Neuronal stem cell (in vitro differentiated cells): ENCODE data around the gene ZBTB46.

Experiments used
- DNase-seq: peaks from one replicate; pipeline ENCODE4 v3.0.0-alpha.2; 2013; ENCODE audit warnings: low spot score
- H2AFZ ChIP-seq: one replicate; pipeline ENCODE4 v1.6.1; 2013; ENCODE audit warnings: mild to moderate bottlenecking, low read length, inconsistent platforms
- H2AK5ac ChIP-seq: 2 replicates; pipeline ENCODE4 v1.6.1; 2013; ENCODE audit warnings: low read depth, mild to moderate bottlenecking, inconsistent platforms, low read length, moderate library complexity, mixed read lengths
- H2BK120ac ChIP-seq: 2 replicates; pipeline ENCODE4 v1.6.1; 2013; ENCODE audit warnings: low read depth, mild to moderate bottlenecking, inconsistent platforms, low read length, moderate library complexity, mixed read lengths
- H2BK12ac ChIP-seq: one replicate; pipeline ENCODE4 v1.6.1; 2013; ENCODE audit warnings: low read length, inconsistent platforms
- H2BK15ac ChIP-seq: 2 replicates; pipeline ENCODE4 v1.6.1; 2013; ENCODE audit warnings: mild to moderate bottlenecking, low read length, inconsistent platforms, mixed read lengths
- H2BK5ac ChIP-seq: one replicate; pipeline ENCODE4 v1.6.1; 2013; ENCODE audit warnings: inconsistent platforms, mild to moderate bottlenecking, low read length, moderate library complexity
- H3K14ac ChIP-seq: one replicate; pipeline ENCODE4 v1.6.1; 2013; ENCODE audit warnings: low read length, inconsistent platforms
- H3K18ac ChIP-seq: 2 replicates; pipeline ENCODE4 v1.6.1; 2013; ENCODE audit warnings: low read length, inconsistent platforms
- H3K23ac ChIP-seq: 2 replicates; pipeline ENCODE4 v1.6.1; 2013; ENCODE audit warnings: low read depth, mild to moderate bottlenecking, mixed read lengths, low read length, inconsistent platforms; ENCODE audit not compliant: poor library complexity
- H3K27ac ChIP-seq: replicated peaks from 3 replicates; pipeline ENCODE4 v1.5.1; 2013; ENCODE audit warnings: low read length, inconsistent platforms
- H3K27me3 ChIP-seq, 3 experiments: 2 replicates each; pipeline ENCODE4 v1.6.1; 2013; ENCODE audit warnings: low read length in 3 of 3, mild to moderate bottlenecking in 2 of 3, inconsistent platforms in 1 of 3, low read depth in 1 of 3, mixed read lengths in 1 of 3, moderate library complexity in 1 of 3; ENCODE audit not compliant: control insufficient read depth in 3 of 3, insufficient read depth in 3 of 3
- H3K36me3 ChIP-seq, 2 donors: replicated peaks in 1 of 2; 2 replicates each; pipeline ENCODE4 v1.6.1; 2013; ENCODE audit warnings: low read length in 2 of 2; ENCODE audit not compliant: control insufficient read depth in 2 of 2, insufficient read depth in 2 of 2
- H3K4ac ChIP-seq: 2 replicates; pipeline ENCODE4 v1.6.1; 2013; ENCODE audit warnings: inconsistent platforms, mild to moderate bottlenecking, low read length, moderate library complexity
- H3K4me1 ChIP-seq, 2 donors: 1 replicate in 1 of 2; 2 replicates in 1 of 2; pipeline ENCODE4 v1.6.1; 2013; ENCODE audit warnings: low read length in 2 of 2, low read depth in 1 of 2; ENCODE audit not compliant: control insufficient read depth in 2 of 2, insufficient read depth in 1 of 2
- H3K4me2 ChIP-seq: one replicate; pipeline ENCODE4 v1.6.1; 2013; ENCODE audit warnings: mild to moderate bottlenecking, low read length, inconsistent platforms; ENCODE audit not compliant: insufficient read depth, poor library complexity, severe bottlenecking
- H3K4me3 ChIP-seq, 2 donors: 2 replicates each; pipeline ENCODE4 v1.5.1; 2013; ENCODE audit warnings: low read length in 2 of 2, mild to moderate bottlenecking in 2 of 2, inconsistent platforms in 1 of 2, moderate library complexity in 1 of 2
- H3K79me1 ChIP-seq: one replicate; pipeline ENCODE4 v1.6.1; 2013; ENCODE audit warnings: low read depth, mild to moderate bottlenecking, inconsistent platforms, low read length, moderate library complexity
- H3K9ac ChIP-seq: one replicate; pipeline ENCODE4 v1.6.1; 2013; ENCODE audit warnings: mild to moderate bottlenecking, low read depth, low read length, inconsistent platforms; ENCODE audit not compliant: poor library complexity
- H3K9me3 ChIP-seq, 2 donors: replicated peaks in 1 of 2; 2 replicates each; pipeline versions ENCODE3 to v1.6.1; 2013; ENCODE audit warnings: low read length in 2 of 2, mild to moderate bottlenecking in 2 of 2, inconsistent platforms in 1 of 2, low read depth in 1 of 2, mixed read lengths in 1 of 2, moderate library complexity in 1 of 2; ENCODE audit not compliant: control insufficient read depth in 2 of 2, insufficient read depth in 1 of 2
- H4K8ac ChIP-seq: one replicate; pipeline ENCODE4 v1.6.1; 2013; ENCODE audit warnings: low read depth, mild to moderate bottlenecking, inconsistent platforms, low read length, moderate library complexity
- H4K91ac ChIP-seq: one replicate; pipeline ENCODE4 v1.6.1; 2013; ENCODE audit warnings: low read length, low read depth, mild to moderate bottlenecking, inconsistent platforms; ENCODE audit not compliant: poor library complexity
- WGBS, 2 donors: extraction: QIAGEN DNeasy Blood & Tissue Kit; methylation state at CpG; one replicate each; pipeline ENCODE4 v1.1.7; 2013; ENCODE audit warnings: missing lambda C conversion rate in 2 of 2, mixed read lengths in 1 of 2; ENCODE audit not compliant: insufficient read length in 2 of 2, insufficient replicate concordance in 1 of 2; ENCODE audit errors: extremely low coverage in 2 of 2; 5-methylcytosine and 5-hydroxymethylcytosine counted together

ZBTB46 gene

DNA sequence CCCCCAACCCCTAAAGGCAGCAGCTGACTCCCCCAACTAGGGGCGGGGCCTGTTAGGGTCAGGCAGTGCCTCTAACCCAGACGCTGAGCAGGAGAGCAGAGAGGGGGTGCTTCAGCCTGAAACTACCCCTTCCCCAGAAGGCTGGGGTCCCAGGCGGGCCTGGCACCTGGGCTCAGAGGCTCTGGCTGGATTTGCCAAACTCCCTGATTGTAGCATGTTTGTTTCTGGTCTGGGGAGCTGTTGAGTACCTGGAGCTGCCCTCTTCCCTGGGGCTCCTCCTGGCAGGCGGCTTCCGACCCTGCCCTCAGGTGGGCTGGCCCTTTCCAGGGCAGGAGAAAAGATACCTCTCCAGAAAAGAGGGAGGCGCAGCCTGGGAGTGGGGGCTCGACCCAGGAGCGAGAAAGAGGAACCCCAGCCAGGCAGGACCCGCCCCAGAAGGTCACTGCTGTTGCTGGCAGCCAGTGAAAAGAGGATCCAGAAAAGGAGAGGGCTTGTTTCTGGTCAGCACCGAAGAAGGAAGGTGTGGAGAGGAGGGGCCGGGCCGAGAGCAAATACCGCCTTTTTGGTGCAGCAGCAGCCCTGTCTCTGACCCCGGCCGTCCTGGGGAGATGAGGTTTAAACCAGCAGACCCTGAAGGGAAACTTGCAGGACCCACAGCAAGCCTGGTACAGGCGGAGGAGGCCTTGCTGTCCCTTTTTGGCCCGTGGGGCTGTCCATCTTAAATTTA, 29.4 kb upstream of the ZBTB46 start:
- H2BK120ac ChIP-seq = no peak overlapping the region
- no peak overlapping the region for H3K27ac ChIP-seq
- H3K14ac ChIP-seq = no peak overlapping the region
- H3K4me2 ChIP-seq = no peak overlapping the region
- no CpG with 5 or more reads among the region's 17 CpGs for WGBS, 2 donors
- no peak overlapping the region for H3K9ac ChIP-seq
- peak overlapping the region; percentile 48 for H3K18ac ChIP-seq
- H4K91ac ChIP-seq = no peak overlapping the region
- no peaks in the 10 kb centered on the region for H3K27me3 ChIP-seq
- H2BK15ac ChIP-seq = no peak overlapping the region
- peaks cover 8 to 33% of the 10 kb centered on the region in 2 donors for H3K36me3 ChIP-seq
- H3K4me3 ChIP-seq = no peak overlapping the region
- peaks cover 24 to 33% of the 10 kb centered on the region in 2 donors for H3K4me1 ChIP-seq
- no peak for DNase-seq
- H3K9me3 ChIP-seq = no peaks in the 10 kb centered on the region
- H3K4ac ChIP-seq = no peak overlapping the region
- H2AK5ac ChIP-seq = peak overlapping the region; percentile 96
- H3K79me1 ChIP-seq = peaks cover 12% of the 10 kb centered on the region
- no peak overlapping the region for H4K8ac ChIP-seq
- H2AFZ ChIP-seq = no peak overlapping the region
- H2BK5ac ChIP-seq = peak overlapping the region; percentile 53
- no peak overlapping the region for H2BK12ac ChIP-seq
- no peak overlapping the region for H3K23ac ChIP-seq

DNA sequence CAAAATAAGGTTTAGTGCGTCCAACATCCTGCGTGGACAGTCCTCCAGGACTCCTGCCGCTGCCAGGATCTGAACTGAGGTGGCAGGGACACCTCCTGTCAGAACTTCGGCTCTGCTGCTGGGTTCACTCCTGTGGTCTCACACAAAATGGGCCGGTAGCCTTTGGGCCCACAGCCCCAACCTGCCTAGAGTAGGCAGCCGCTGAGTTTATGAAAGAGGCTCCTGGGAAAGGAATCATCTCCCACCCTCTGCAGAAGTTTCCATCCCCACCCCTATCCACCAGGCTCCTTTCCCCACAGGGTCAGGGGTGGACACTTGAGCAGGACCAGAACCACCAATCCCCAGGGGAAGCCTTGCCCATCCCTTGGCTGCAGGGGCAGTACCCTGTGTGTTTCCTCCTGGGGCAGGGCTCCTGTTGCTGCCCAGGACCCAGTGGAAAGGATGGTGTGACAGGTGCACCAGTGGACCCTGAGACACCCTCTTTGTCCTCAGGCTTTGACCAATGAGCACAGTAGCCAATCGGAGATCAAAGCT, 28.2 kb upstream of the ZBTB46 start:
- DNase-seq = no peak
- Histone ChIP-seq H3K4me1 (peaks cover 34 to 43% of the 10 kb centered on the region in 2 donors), H3K4ac (no peak overlapping the region), H4K8ac (no peak overlapping the region), H2BK120ac (no peak overlapping the region), H4K91ac (no peak overlapping the region), H3K36me3 (peaks cover 8 to 33% of the 10 kb centered on the region in 2 donors), H2AK5ac (peak overlapping the region; percentile 34), H2AFZ (peak overlapping the region; percentile 82), H3K4me3 (peak overlapping the region in 1 of 2 donors; percentile 34), H3K27ac (peak overlapping the region; percentile 37), H3K23ac (no peak overlapping the region), H3K9ac (peak overlapping the region; percentile 53), H3K14ac (no peak overlapping the region), H3K18ac (peak overlapping the region; percentile 24), H2BK12ac (no peak overlapping the region), H2BK15ac (no peak overlapping the region), H3K27me3 (no peaks in the 10 kb centered on the region), H3K4me2 (peak overlapping the region; percentile 42), H3K9me3 (no peaks in the 10 kb centered on the region), H2BK5ac (no peak overlapping the region), H3K79me1 (peaks cover 8% of the 10 kb centered on the region)
- no CpG with 5 or more reads among the region's 7 CpGs for WGBS, 2 donors

DNA sequence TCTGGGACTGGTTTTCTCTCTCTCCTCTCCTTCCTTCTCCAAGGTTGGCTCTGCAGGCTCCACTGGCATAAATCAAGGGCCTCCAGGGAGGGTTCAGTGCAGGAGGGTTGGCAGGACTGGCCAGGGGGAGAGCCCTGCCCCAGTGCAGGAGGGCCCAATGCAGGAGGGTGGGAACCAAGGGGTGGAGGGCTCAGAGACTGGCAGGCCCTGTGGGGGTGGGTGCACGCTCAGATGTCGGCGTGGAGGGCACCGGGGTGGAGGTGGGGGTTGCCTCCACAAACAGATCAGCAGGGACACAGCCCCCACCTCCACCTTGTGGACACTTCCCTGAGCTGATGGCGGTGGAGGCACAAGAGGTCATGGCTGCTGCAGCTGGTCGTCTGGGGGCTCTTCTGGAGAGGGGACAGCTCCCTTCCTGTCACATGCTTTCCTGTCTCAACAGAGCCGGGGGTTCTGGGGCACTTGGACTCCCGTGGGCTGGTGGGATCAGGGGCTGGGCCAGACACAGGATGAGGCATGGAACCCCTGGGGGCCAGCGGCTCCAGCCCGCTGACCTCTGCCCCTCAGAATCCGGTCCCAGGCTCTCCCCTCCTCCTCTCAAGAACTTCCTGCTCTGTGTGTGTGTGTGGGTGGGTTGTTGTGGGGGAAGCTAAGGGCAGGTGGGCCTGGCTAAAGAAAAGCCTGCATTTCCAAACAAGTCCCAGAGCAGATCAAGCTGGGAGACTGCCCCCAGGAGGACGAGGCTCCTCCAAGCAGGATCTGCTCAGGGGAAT, 27.5 kb upstream of the ZBTB46 start:
- Histone ChIP-seq H3K14ac (no peak overlapping the region), H4K91ac (no peak overlapping the region), H2AFZ (peak overlapping the region; percentile 82), H2BK15ac (peak overlapping the region; percentile 90), H2BK12ac (peak overlapping the region; percentile 46), H3K4me1 (peaks cover 32 to 42% of the 10 kb centered on the region in 2 donors), H3K27me3 (no peaks in the 10 kb centered on the region), H3K4ac (peak overlapping the region; percentile 56), H3K4me2 (peak overlapping the region; percentile 42), H3K9me3 (no peaks in the 10 kb centered on the region), H3K36me3 (peaks cover 8 to 28% of the 10 kb centered on the region in 2 donors), H2BK120ac (peak overlapping the region; percentile 35), H3K4me3 (peak overlapping the region in 1 of 2 donors; percentile 34), H3K18ac (peak overlapping the region; percentile 89), H3K23ac (peak overlapping the region; percentile 86), H2AK5ac (peak overlapping the region; percentile 87), H3K79me1 (peaks cover 8% of the 10 kb centered on the region), H2BK5ac (peak overlapping the region; percentile 29), H3K27ac (peak overlapping the region; percentile 44), H4K8ac (no peak overlapping the region), H3K9ac (peak overlapping the region; percentile 80)
- no CpG with 5 or more reads among the region's 12 CpGs for WGBS, 2 donors
- peak; percentile 51 for DNase-seq
